B cell (primary cell): ENCODE results near the gene SRC.

Source experiments
- EZH2 ChIP-seq: IDR thresholded peaks from 2 replicates; pipeline ENCODE4 v1.6.1; 2012; ENCODE audit warnings: borderline replicate concordance, low read depth, mild to moderate bottlenecking, moderate library complexity, low read length; ENCODE audit not compliant: insufficient read depth, poor library complexity, severe bottlenecking
- TF ChIP-seq, protein P1 (sequence below): fragments of 200-600 bp; IDR thresholded peaks from one replicate; pipeline ENCODE4 v1.8.0; 2022; ENCODE audit warnings: antibody characterized with exemption, mild to moderate bottlenecking

- TF ChIP-seq, protein P1, sequence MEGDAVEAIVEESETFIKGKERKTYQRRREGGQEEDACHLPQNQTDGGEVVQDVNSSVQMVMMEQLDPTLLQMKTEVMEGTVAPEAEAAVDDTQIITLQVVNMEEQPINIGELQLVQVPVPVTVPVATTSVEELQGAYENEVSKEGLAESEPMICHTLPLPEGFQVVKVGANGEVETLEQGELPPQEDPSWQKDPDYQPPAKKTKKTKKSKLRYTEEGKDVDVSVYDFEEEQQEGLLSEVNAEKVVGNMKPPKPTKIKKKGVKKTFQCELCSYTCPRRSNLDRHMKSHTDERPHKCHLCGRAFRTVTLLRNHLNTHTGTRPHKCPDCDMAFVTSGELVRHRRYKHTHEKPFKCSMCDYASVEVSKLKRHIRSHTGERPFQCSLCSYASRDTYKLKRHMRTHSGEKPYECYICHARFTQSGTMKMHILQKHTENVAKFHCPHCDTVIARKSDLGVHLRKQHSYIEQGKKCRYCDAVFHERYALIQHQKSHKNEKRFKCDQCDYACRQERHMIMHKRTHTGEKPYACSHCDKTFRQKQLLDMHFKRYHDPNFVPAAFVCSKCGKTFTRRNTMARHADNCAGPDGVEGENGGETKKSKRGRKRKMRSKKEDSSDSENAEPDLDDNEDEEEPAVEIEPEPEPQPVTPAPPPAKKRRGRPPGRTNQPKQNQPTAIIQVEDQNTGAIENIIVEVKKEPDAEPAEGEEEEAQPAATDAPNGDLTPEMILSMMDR = no peak
- TF ChIP-seq EZH2 = no peak
These were observed 80.2 kb downstream of the SRC start for GRCh38 chr20:37426106-37426505.
